Measurements from ENCODE around the gene C2CD2.
A peak's percentile ranks its signal among the peaks of the same experiment; 100 is the strongest.

Gene C2CD2

GRCh38 chr21:41929248-41929647 lies 24.6 kb downstream of the C2CD2 start:
- DNase-seq = no peak

DNA sequence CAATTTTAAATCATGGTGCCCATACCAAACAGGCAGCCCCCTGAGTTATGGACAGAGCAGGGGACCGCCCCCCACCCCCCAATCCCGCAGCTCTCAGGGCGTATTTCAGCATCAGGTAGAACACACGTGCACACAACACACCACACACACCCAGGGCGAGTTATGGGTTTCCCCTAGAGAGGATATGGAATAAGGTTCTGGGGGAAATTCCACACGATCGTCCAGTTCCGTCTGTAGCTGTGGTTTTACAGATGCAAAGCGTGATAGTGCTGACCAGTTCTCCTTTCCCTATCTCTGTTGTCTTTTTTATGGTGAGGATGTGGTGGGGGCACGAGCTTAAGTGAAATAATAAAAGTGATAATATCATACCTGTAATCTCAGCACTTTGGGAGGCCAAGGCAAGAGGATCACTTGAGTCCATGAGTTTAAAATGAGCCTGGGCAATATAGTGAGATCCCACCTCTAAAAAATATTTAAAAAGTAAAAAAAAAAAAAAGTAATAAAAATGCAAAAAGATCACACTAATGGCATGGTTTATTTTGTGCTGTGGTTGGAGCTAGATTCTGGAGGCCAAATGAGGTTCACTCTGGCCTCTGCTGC lies 25.1 kb downstream of the C2CD2 start:
- DNase-seq = no peak

GRCh38 chr21:41927727-41928409 lies 25.9 kb downstream of the C2CD2 start:
- no peak for DNase-seq

GRCh38 chr21:41926807-41927171 lies 27.0 kb downstream of the C2CD2 start:
- no peak for DNase-seq

DNA sequence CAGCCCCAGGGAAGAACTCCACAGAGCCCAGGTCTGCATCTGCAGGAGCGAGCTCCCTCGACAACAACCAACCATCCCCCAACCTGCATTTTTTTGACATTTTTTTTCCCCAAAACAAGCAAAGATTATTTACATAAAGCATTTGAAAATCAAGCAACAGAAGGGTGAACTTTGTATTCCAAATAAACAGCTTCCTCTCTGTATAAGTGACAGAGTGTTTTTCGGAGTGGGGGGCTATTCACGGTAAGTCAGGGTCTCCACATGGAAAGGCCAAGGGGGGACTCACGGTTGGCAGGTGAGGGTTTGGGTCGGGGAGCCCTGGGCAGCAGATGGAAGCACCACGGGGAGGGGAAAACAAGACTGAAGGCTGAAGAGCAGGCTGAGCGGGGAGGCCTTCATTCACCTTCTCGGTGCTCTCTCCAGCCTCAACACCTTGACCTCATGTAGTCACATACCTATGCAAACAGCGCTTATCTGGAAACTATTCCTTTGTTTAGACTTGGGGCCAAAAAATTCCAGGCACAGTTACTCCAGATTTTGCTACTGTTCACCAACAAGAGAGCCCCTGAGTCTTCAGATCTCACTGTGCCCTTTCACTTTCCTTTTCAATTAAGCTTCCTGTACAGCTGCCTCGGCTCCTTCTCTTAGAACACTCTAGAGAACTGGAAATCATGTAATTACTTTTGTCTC lies 27.6 kb downstream of the C2CD2 start:
- DNase-seq = peak; percentile 83

GRCh38 chr21:41925767-41926116 lies 28.1 kb downstream of the C2CD2 start:
- DNase-seq = no peak

DNA sequence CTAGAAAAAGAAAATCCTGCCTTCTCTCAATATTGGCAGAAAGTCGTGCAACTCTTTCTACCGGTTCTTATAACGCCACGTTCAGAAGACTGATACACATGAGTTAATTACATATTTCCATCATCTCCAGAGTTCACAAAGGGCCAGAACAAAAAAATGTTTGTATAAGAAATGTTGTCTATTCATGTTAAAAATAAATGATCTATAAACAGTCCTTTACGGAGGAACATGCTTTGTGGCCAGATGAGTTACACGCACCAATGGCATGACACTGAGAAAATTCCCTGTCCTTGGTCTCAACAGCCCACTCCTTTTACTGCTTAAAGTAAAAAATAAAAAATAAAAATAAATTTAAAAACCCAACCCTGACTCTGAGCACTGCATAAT lies 29.5 kb downstream of the C2CD2 start:
- no peak for DNase-seq

DNA sequence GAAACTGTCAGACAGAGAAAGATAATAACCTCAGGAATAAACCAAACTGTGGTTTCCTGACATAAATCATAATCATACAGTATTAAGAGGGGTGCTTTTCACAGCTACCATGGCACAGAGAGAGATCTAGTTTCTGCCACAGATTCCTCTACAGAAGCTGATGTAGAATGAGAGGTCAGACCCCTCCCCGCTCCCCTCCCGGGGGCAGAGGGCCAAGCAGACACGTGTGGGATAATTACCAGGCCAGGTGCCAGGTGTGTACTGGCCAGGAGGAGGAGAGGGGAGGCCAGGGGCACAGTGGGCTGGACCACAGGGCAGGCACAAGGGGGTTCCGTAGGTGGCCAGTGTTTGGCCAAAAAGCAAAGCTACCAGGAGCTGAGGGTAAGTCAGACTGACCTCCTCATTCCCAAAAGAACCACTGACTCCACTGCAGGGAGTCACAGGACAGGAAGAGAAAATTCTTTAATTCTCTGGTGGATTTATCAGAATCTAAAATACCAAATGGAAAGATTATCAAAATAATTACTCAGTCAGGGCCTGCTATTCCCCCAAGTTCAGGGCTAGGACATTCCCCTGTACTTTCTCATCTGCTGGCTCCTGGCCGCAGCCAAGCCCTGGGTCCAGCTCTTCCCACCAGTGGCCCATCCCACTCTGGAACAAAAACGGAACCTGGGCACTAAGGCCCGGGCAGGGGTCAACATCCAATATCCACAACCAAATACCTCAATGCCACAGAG lies 30.0 kb downstream of the C2CD2 start:
- no peak for DNase-seq

- no peak for DNase-seq
Measured at GRCh38 chr21:41923186-41923585, 30.6 kb downstream of the C2CD2 start.

GRCh38 chr21:41921021-41921420 lies 32.8 kb downstream of the C2CD2 start:
- DNase-seq = no peak

DNA sequence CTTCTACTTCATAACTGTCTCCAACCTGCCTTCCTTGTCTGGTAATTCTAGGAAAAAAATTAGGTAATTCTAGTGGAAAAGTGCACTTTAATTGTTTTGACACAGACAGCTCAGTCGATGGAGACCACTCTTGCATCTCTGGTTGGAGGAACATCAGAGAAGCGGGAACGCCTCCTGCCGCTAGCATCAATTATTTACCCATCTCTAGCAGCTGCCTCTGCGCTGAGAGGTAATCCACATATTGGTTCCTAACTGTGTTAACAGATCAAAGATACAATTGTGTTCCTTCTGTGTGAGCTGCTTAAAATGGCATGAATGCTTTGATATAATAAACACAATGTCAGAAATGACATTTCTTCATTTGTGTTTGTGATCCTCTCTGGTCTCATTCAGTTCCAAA lies 33.3 kb downstream of the C2CD2 start:
- no peak for DNase-seq

DNA sequence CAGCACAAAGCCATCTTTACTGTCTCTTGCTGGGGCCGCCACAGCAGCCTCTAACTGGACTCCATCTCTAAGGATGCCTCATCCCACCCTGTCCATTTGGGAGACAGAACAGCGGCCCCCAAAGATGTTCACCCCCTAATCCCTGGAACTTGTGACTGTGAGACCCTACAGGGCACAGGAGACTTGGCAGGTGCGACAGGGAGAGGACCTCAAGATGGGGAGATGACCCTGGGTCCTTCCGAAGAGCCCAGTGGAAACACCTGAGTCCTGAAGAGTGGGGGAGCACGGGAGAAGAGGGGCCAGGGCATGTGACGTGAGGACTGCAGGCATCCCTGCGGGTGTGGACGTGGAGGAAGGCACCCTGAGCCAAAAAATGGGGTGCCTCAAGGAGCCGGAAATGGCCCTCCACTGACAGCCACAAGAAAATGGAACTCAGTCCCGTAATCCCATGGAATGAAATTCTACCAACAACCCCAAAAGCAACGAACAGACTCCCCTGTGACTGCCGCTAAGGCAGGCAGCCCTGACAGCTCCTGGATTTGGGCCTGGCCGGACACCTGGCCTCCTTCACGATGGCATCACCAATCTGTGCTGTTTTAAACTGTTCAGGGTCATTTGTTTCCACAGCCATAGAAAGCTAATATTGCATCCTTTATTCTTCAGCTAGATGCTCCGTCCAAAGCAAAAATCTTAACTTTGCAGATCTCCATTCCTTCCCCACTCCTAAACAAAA lies 34.0 kb downstream of the C2CD2 start:
- DNase-seq = no peak

GRCh38 chr21:41918561-41919358 lies 35.1 kb downstream of the C2CD2 start:
- DNase-seq = no peak

- DNase-seq = no peak
Measured at GRCh38 chr21:41917531-41917930, 36.3 kb downstream of the C2CD2 start.

DNA sequence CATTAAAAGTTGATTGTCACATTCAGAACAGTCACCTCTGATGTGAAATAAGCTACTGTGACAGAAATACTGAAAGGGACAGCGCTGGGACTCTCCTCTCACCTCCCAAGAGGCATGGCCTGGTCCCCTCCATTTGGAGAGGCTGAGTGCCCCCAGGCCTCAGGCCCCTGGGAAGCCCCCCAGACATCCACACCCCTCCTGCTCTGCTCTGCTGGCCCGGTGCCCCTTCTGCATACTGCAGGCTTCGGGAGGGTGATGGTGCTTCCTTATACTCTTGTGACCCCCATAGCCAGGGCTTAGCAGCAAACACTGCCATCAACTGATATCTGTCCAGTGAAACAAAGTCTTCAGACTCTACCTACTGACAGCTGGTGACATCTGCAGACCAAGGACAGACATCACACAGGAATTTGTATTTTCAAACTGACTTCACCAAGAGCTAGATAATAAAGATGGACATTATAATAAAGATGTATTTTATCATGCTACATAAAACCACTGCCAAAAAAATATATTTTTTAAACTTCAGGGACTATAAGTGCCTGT lies 36.9 kb downstream of the C2CD2 start:
- no peak for DNase-seq

DNA sequence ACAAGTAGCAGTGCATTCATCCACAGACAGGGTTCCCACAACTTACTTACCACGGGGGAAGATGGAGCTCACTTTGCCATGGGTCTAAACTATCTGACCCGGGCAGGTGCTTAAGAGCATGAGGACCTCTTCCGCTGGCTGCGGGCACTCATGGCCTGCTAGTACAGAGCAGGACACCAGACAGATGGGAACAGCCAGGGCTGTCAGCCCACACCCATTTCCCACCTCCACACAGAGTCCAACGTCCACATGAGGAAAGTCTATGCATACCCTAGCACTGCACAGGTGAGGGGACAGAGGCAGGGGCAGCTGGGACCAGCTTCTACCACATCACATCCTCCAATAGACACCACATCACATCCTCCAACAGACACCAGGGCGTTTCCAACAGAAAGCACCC lies 38.9 kb downstream of the C2CD2 start:
- no peak for DNase-seq

DNA sequence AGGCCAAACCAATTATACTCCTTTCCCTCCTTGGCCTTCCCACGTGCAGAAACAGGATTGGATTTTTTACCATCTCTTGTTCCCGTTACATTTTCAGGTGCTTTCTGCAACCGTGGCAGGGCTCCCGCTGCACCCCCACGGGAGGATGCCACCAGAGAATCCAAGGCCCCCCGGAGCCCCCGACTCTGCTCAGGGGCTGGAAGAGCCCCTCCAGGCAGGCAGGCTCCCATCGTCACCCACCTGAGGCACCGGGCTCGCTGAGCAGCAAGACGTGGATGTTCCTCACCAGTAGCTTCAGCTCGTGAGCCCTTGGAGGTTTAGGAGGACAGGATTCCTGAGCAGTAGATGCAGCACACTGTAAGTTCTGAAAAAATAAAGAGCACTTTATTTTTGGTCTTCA lies 39.5 kb downstream of the C2CD2 start:
- DNase-seq = no peak

DNA sequence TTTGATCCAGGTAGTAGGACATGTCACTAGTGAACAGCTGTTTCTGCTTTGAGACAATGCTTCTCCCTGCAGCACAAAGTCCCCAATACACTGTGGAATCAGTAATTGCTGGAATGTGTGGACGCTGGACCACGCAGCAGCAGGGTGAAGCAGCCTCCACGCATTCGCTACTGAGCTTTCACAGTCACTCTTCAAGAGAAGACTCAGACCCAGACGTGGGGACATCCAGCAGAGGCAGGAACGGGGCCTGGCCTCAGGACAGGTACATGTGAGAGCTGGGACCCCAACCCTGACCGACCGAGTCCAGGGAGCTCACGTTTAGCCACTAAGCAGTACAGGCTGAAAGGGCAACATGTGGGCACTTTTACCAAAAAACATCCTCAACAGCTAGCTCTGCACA lies 40.6 kb downstream of the C2CD2 start:
- DNase-seq = no peak

DNA sequence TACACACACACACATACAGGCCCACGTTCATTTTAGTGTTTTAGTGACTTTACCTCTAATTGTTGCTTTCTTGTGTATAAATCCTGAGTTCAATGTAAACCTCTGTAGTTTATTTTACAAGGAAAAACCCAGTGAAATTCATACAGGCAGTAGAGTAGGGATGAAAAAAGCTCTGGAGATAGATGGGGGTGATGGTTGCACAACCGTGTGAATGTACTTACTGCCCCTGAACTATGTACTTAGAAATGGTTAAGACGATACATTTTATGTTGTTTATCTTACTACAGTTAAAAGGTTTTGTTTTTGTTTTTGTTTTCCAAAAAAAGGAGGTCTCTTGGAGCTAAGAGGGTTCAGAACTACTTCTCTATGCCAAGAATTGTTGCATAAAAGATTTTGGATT lies 45.0 kb downstream of the C2CD2 start:
- no peak for DNase-seq

DNA sequence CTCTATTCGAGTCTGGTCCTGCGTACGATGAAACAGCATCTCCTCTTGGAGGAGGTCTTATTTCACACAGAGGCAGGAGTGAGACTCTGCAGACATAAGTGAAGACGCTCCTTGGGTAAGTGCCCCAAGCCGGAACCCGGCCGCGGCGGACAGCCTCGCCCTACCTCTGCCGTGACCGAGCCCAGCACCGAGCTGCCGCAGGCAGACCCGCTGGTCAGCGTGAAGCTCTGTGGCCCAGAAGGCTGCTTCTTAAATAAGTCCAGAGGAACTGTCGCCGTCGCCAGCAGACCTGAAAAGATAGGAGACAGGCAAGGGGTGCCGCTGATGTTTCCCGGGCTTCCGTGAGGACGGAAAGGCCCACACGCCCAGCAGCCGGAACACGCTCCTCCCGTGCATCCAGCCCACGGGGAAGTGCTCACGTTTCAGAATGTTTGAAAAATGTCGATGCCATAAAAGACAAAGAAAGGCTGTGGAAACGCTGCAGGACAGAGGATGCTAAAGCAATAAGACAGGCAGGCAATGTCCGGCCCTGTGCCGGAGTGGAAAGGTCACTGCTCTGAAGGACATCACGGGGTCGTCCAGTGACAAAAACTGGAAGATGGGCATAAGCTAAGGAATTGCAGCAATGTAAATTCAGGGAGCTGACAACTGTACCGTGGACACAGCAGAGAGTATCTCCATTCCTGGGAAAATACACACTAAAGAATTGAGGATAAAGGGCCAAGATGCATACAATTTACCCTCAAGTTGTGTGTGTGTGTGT lies 46.1 kb downstream of the C2CD2 start:
- DNase-seq = no peak

DNA sequence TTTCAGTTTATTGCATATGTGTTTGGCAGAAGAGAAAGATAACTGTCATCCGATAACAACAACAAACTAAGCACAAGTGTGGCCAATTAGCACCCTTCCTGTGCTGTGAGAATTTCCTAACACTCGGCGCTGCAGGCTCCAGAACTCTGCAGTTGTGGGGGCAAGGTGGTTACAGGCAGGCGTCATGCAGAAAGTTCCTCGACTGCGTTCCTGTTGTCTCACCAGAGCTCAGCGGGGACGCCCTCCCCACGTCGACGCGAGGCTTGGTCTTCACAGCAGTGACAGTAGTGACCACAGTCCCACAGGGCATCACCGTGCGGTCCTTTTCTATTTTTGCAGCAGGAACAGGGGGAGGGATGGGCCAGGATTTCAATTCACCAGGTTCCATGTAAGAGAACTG lies 47.0 kb downstream of the C2CD2 start:
- no peak for DNase-seq

All from NCI-H2029 treated with DMSO at 0.1 percent for 48 hours (cell line).